ENCODE measurements around the gene NKAIN1.

DNA sequence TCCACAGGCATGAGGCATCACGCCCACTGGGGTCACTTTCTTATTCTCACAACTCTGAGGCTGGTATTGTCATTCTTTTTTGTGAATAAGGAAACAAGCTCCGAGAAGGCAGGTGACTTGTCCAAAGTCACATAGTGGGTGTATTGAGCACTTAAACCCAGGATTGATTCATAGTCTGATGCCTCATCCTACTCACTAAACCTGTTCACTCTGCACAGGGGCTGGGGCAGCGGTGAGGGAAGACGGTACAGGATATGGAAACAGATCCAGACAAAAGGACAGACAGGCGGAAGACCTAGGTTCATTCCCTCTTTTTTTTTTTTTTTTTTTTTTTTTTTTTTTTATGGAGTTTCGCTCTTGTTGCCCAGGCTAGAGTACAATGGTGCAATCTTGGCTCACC, 56.6 kb downstream of the NKAIN1 start:
- TF ChIP-seq, protein P1, sequence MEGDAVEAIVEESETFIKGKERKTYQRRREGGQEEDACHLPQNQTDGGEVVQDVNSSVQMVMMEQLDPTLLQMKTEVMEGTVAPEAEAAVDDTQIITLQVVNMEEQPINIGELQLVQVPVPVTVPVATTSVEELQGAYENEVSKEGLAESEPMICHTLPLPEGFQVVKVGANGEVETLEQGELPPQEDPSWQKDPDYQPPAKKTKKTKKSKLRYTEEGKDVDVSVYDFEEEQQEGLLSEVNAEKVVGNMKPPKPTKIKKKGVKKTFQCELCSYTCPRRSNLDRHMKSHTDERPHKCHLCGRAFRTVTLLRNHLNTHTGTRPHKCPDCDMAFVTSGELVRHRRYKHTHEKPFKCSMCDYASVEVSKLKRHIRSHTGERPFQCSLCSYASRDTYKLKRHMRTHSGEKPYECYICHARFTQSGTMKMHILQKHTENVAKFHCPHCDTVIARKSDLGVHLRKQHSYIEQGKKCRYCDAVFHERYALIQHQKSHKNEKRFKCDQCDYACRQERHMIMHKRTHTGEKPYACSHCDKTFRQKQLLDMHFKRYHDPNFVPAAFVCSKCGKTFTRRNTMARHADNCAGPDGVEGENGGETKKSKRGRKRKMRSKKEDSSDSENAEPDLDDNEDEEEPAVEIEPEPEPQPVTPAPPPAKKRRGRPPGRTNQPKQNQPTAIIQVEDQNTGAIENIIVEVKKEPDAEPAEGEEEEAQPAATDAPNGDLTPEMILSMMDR (IDR thresholded peaks at IDR 0.05; ENCODE audit: low read depth, low read length, poor library complexity, severe bottlenecking), result no peak
- TF ChIP-seq EZH2phosphoT487 (IDR thresholded peaks at IDR 0.05; ENCODE audit: borderline replicate concordance, low read length), result no peak

All from DOHH2 (cell line).